HepG2 (cell line): ENCODE measurements around the gene CEMP1. TPM values are rescaled to one million over a fixed set of nuclear protein-coding genes. Genes with fewer than 3 reads are reported as not detected.

ENCODE experiments used
- ARNTL ChIP-seq: sonication (generic); formaldehyde crosslinking; IDR thresholded peaks from 2 replicates; pipeline ENCODE4 v1.4.0; 2020; ENCODE audit warnings: mild to moderate bottlenecking, missing genetic modification reagents
- ASH2L ChIP-seq: fragments of 300-600, 200-600 bp; sonication (generic); IDR thresholded peaks from 2 replicates; pipeline ENCODE4 v1.7.0; 2017; ENCODE audit warnings: low read depth, mild to moderate bottlenecking, moderate library complexity, mixed read lengths, low read length; ENCODE audit not compliant: insufficient read length
- CBX2 ChIP-seq, 2 experiments: fragments of 200-600 bp in 1 of 2; sonication (generic); formaldehyde crosslinking in 1 of 2; IDR thresholded peaks; 2 replicates each; pipeline versions ENCODE4 v1.7.0 to v1.8.1; 2018 to 2022; ENCODE audit warnings: low read depth in 2 of 2, low read length in 1 of 2, mild to moderate bottlenecking in 1 of 2, missing genetic modification reagents in 1 of 2
- ELF1 ChIP-seq: sonication (generic); formaldehyde crosslinking; IDR thresholded peaks from 2 replicates; pipeline ENCODE4 v1.4.0; 2020; ENCODE audit warnings: missing genetic modification reagents
- HNRNPL ChIP-seq: fragments of 200-400 bp; formaldehyde crosslinking; IDR thresholded peaks from 2 replicates; pipeline ENCODE4 v1.6.1; 2017; ENCODE audit warnings: mild to moderate bottlenecking, low read depth, low read length
- ISX ChIP-seq: sonication (generic); formaldehyde crosslinking; conservative IDR thresholded peaks from 2 replicates; pipeline ENCODE4 v1.5.0; 2020; ENCODE audit warnings: missing genetic modification reagents
- KDM1A ChIP-seq: IDR thresholded peaks from 2 replicates; pipeline ENCODE4 v1.6.1; 2016; ENCODE audit warnings: missing compliant biosample characterization
- KDM2A ChIP-seq: sonication (generic); formaldehyde crosslinking; IDR thresholded peaks from 2 replicates; pipeline ENCODE4 v1.4.0; 2020; ENCODE audit warnings: low read depth, missing genetic modification reagents, borderline replicate concordance
- MAZ ChIP-seq, 2 experiments: sonication (generic) in 1 of 2; formaldehyde crosslinking in 1 of 2; IDR thresholded peaks; 2 replicates each; pipeline versions ENCODE4 v1.5.0 to v1.6.1; 2012 to 2020; ENCODE audit warnings: low read depth in 2 of 2, mild to moderate bottlenecking in 2 of 2, borderline replicate concordance in 1 of 2, improper control_type of control experiment in 1 of 2, low read length in 1 of 2, missing genetic modification reagents in 1 of 2, moderate library complexity in 1 of 2
- RFX3 ChIP-seq: IDR thresholded peaks from 2 replicates; pipeline ENCODE4 v1.6.1; 2016; ENCODE audit warnings: missing biosample characterization, missing genetic modification reagents
- RFXANK ChIP-seq: IDR thresholded peaks from 2 replicates; pipeline ENCODE4 v1.6.1; 2016
- SIN3A ChIP-seq: IDR thresholded peaks from 2 replicates; pipeline ENCODE4 v1.6.1; 2011; ENCODE audit warnings: low read depth, mild to moderate bottlenecking, control low read depth, low read length, borderline replicate concordance
- ZFP82 ChIP-seq: sonication (generic); formaldehyde crosslinking; IDR thresholded peaks from 2 replicates; pipeline ENCODE4 v1.5.1; 2020; ENCODE audit warnings: mild to moderate bottlenecking, missing genetic modification reagents, borderline replicate concordance
- ZNF558 ChIP-seq: sonication (generic); formaldehyde crosslinking; IDR thresholded peaks from 2 replicates; pipeline ENCODE4 v1.9.0; 2022; ENCODE audit warnings: mild to moderate bottlenecking, missing genetic modification reagents, borderline replicate concordance
- ZNF781 ChIP-seq: sonication (generic); formaldehyde crosslinking; IDR thresholded peaks from 2 replicates; pipeline ENCODE4 v1.5.1; 2020; ENCODE audit warnings: borderline replicate concordance, mild to moderate bottlenecking, missing genetic modification reagents; ENCODE audit errors: not compliant biosample characterization
- polyA plus RNA-seq, 8 experiments: library from polyadenylated mRNA; depleted of rRNA in 3 of 8; stranded (reverse) in 7 of 8; unstranded in 1 of 8; fragments of >200 nt; fragmentation: Illumina TruSeq in 4 of 8; extraction: Trizol in 4 of 8; gene quantifications; 2 replicates each; pipeline versions ENCODE4 v1.2.1 to v1.2.3, GENCODE V29; 2011 to 2016; ENCODE audit warnings: low read depth in 4 of 8, missing spikeins in 1 of 8, mixed read lengths in 1 of 8; ENCODE audit not compliant: insufficient read depth in 1 of 8
- total RNA-seq, 5 experiments: library from RNA; depleted of rRNA; stranded (reverse); fragments of >200 nt; fragmentation: Illumina TruSeq; extraction: Trizol; gene quantifications; 2 replicates each; pipeline ENCODE4 v1.2.3, GENCODE V29; 2016; ENCODE audit warnings: low read depth in 1 of 5
- TF ChIP-seq, protein P1 (sequence below): IDR thresholded peaks from 2 replicates; pipeline ENCODE4 v1.6.1; 2016; ENCODE audit warnings: missing compliant biosample characterization, missing genetic modification reagents, borderline replicate concordance
- TF ChIP-seq, protein P2 (sequence below): IDR thresholded peaks from 2 replicates; pipeline ENCODE4 v1.6.1; 2016; ENCODE audit warnings: low read depth, borderline replicate concordance
- TF ChIP-seq, protein P3 (sequence below): IDR thresholded peaks from 2 replicates; pipeline ENCODE4 v1.6.1; 2016; ENCODE audit warnings: missing biosample characterization, missing genetic modification reagents, low read depth
- TF ChIP-seq, protein P4 (sequence below): sonication (generic); formaldehyde crosslinking; IDR thresholded peaks from 2 replicates; pipeline ENCODE4 v1.8.0; 2022; ENCODE audit warnings: missing genetic modification reagents, low read depth, mild to moderate bottlenecking, borderline replicate concordance
- TF ChIP-seq, protein P5 (sequence below): sonication (generic); formaldehyde crosslinking; IDR thresholded peaks from 2 replicates; pipeline ENCODE4 v1.8.0; 2023; ENCODE audit warnings: mild to moderate bottlenecking, missing genetic modification reagents
- TF ChIP-seq, protein P6 (sequence below): sonication (generic); formaldehyde crosslinking; IDR thresholded peaks from 2 replicates; pipeline ENCODE4 v1.4.0; 2020; ENCODE audit warnings: missing genetic modification reagents, low read depth, mild to moderate bottlenecking, borderline replicate concordance

Gene CEMP1
- total and polyA plus RNA-seq, 2 of the 13 experiments (the other 11 are each of a cell fraction or from before 2014, with no cell fraction given): not detected

DNA sequence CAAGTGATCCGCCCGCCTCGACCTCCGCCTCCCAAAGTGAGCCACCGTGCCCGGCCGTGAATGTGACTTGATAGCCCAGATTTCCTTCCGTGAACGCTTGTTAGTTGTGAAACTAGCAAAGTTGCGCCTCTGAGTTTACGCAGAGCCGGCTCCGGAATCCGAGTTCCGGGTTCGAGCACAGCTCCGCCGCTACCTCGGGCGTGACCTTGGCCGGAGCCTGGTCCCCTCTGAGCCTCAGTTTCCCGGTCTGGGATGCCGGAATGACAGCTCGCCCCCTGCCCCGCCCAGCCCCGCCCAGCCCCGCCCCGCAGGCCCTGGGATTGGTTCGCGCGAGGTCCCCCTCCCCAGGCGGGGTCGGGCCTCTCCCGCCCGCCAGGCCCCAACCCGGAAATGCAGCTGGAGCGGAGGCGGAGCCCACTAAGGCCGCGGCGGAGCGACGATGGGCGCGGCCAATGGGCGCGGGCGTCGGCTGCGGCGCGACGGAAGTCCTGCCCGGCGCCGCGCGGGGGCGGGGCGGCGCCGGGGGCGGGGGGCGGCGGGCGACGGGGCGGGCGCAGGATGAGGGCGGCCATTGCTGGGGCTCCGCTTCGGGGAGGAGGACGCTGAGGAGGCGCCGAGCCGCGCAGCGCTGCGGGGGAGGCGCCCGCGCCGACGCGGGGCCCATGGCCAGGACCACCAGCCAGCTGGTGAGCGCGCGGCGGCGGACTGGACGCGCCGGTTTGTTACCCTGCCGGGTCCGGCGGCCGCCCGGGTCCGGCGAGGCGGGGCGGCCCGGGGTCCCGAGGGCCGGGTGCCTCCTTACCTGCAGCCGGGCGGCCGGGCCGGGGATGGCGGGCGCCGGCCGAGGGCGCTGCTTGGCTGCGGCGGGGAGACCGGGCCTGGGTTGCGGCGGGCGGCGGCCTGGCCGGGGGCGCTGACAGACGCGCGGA lies 6.5 kb upstream of the CEMP1 start, which contains the start of gene PDPK1 (continued):
- TF ChIP-seq, protein P1, sequence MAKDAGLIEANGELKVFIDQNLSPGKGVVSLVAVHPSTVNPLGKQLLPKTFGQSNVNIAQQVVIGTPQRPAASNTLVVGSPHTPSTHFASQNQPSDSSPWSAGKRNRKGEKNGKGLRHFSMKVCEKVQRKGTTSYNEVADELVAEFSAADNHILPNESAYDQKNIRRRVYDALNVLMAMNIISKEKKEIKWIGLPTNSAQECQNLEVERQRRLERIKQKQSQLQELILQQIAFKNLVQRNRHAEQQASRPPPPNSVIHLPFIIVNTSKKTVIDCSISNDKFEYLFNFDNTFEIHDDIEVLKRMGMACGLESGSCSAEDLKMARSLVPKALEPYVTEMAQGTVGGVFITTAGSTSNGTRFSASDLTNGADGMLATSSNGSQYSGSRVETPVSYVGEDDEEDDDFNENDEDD (CRISPR knock-in tag): peak; percentile 48; the same call in 1 of the 2 replicates
- TF ChIP-seq RFXANK (CRISPR knock-in tag) (no peak), ZFP82 (CRISPR knock-in tag) (no peak), KDM2A (CRISPR knock-in tag) (peak; percentile 47; the same call in 1 of the 2 replicates), HNRNPL (no peak), ZNF781 (CRISPR knock-in tag) (peak; percentile 26), ARNTL (CRISPR knock-in tag) (0 out of 2 replicates have a peak, but pooled peaks have one; percentile 28), CBX2 (IDR thresholded peaks at IDR 0.05; ENCODE audit: low read depth, low read length) (no peak), CBX2 (CRISPR knock-in tag; IDR thresholded peaks at IDR 0.05; ENCODE audit: low read depth) (no peak), SIN3A (no peak), MAZ (IDR thresholded peaks at IDR 0.05; ENCODE audit: borderline replicate concordance, low read depth, low read length) (no peak), MAZ (CRISPR knock-in tag; IDR thresholded peaks at IDR 0.05; ENCODE audit: low read depth) (0 out of 2 replicates have a peak, but pooled peaks have one; percentile 10), ASH2L (no peak), RFX3 (CRISPR knock-in tag) (no peak), ZNF558 (CRISPR knock-in tag) (no peak), KDM1A (CRISPR knock-in tag) (no peak), ISX (CRISPR knock-in tag) (no peak), ELF1 (CRISPR knock-in tag) (peak; percentile 80)
- TF ChIP-seq, protein P2, sequence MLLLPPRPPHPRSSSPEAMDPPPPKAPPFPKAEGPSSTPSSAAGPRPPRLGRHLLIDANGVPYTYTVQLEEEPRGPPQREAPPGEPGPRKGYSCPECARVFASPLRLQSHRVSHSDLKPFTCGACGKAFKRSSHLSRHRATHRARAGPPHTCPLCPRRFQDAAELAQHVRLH: no peak
- TF ChIP-seq, protein P3, sequence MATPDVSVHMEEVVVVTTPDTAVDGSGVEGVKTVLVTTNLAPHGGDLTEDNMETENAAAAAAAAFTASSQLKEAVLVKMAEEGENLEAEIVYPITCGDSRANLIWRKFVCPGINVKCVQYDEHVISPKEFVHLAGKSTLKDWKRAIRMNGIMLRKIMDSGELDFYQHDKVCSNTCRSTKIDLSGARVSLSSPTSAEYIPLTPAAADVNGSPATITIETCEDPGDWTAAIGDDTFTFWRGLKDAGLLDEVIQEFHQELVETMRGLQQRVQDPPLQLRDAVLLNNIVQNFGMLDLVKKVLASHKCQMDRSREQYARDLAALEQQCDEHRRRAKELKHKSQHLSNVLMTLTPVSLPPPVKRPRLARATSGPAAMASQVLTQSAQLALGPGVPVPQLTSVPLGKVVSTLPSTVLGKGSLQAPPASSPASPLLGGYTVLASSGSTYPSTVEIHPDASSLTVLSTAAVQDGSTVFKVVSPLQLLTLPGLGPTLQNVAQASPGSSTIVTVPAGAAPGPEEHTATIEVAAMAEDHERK (CRISPR knock-in tag): 0 out of 2 replicates have a peak, but pooled peaks have one; percentile 39
- TF ChIP-seq, protein P4, sequence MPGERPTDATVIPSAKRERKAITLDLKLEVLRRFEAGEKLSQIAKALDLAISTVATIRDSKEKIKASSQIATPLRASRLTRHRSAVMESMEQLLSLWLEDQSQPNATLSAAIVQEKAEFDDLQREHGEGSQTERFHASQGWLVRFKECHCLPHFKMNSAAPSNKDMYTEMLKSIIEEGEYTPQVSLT (CRISPR knock-in tag): no peak
- TF ChIP-seq, protein P5, sequence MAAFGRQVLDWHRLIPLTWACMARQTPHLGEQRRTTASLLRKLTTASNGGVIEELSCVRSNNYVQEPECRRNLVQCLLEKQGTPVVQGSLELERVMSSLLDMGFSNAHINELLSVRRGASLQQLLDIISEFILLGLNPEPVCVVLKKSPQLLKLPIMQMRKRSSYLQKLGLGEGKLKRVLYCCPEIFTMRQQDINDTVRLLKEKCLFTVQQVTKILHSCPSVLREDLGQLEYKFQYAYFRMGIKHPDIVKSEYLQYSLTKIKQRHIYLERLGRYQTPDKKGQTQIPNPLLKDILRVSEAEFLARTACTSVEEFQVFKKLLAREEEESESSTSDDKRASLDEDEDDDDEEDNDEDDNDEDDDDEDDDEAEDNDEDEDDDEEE (CRISPR knock-in tag): peak; percentile 81
- TF ChIP-seq, protein P6, sequence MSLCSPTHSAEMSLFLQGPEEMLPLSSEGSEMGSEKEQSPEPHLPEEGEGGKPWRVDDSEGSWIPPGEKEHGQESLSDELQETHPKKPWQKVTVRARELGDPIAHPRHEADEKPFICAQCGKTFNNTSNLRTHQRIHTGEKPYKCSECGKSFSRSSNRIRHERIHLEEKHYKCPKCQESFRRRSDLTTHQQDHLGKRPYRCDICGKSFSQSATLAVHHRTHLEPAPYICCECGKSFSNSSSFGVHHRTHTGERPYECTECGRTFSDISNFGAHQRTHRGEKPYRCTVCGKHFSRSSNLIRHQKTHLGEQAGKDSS (CRISPR knock-in tag): no peak
